ENCODE results near the gene QRICH2.
A peak's percentile ranks its signal among the peaks of the same experiment; 100 is the strongest.

QRICH2 gene

DNA sequence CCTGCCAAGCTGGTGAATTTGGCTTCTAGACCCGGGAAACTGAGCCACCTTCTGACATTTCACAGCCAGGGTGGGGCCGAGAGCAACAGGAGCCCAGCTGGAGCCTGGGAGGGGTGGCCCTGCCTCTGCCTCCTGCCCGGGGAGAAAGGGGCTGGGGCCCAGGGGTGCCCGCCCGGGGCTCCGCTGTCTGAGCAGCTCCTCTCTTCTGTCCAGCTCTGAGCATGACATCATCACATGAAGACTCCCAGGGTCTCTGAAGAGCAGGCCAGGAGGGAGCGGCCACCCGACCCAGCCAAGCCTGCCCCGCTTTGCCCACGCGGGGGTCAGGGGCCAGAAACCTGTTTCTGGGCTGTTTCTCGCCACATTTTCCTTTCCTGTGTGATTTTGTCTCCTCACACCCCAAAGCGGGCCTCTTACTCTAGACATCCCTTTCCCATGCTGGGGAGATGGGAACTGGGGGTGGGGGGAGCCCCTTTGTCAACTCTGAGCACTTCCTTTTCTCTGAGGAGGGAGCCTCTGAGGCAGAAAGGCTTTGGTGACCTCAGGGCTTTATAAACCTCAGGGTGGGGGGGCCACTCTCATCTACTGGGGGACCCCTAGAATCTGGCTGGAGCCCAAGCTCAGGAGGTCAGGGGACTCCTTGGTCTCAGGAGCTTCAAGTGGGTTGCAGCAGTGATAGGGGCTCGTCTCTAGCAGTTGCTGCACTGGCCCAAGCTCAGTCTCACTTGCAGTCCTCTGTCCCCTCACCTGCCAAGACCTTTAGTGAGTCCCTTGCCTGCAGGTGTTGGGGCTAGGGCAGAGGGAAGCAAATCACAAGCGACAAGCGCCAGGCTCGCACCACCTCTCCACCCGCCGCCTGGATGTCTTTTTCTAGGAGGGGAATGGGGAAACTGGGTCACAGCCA lies 35.3 kb downstream of the QRICH2 start:
- H3K36me3 ChIP-seq = peaks cover 33% of the 10 kb centered on the region
- no peak for TF ChIP-seq CTCF (IDR thresholded peaks at IDR 0.05)
- no peaks in the 10 kb centered on the region for H3K27me3 ChIP-seq
- H3K27ac ChIP-seq = peak overlapping the region; percentile 96
- no peaks in the 10 kb centered on the region for H3K9me3 ChIP-seq
- peaks cover 62 to 67% of the 10 kb centered on the region in 2 experiments for H3K4me1 ChIP-seq (ENCODE audit: control insufficient read depth in 1 of 2, insufficient read depth in 1 of 2, low read depth in 1 of 2, low read length in 1 of 2)
- H3K4me3 ChIP-seq (ENCODE audit: low read depth in 1 of 2, low read length in 1 of 2) = peak overlapping the region; percentile 57 to 63

GRCh38 chr17:76271669-76272540 lies 36.2 kb downstream of the QRICH2 start:
- peaks cover 71 to 76% of the 10 kb centered on the region in 2 experiments for H3K4me1 ChIP-seq (ENCODE audit: control insufficient read depth in 1 of 2, insufficient read depth in 1 of 2, low read depth in 1 of 2, low read length in 1 of 2)
- H3K4me3 ChIP-seq (ENCODE audit: low read depth in 1 of 2, low read length in 1 of 2) = peak overlapping the region; percentile 57 to 63
- peaks cover 36% of the 10 kb centered on the region for H3K36me3 ChIP-seq
- no peak for TF ChIP-seq CTCF (IDR thresholded peaks at IDR 0.05)
- no peaks in the 10 kb centered on the region for H3K27me3 ChIP-seq
- peak overlapping the region; percentile 96 for H3K27ac ChIP-seq
- no peaks in the 10 kb centered on the region for H3K9me3 ChIP-seq

GRCh38 chr17:76270770-76271668 lies 37.1 kb downstream of the QRICH2 start:
- peaks cover 36% of the 10 kb centered on the region for H3K36me3 ChIP-seq
- no peaks in the 10 kb centered on the region for H3K9me3 ChIP-seq
- no peaks in the 10 kb centered on the region for H3K27me3 ChIP-seq
- H3K27ac ChIP-seq = peak overlapping the region; percentile 96
- TF ChIP-seq CTCF (IDR thresholded peaks at IDR 0.05) = no peak
- H3K4me3 ChIP-seq (ENCODE audit: low read depth in 1 of 2, low read length in 1 of 2) = peak overlapping the region; percentile 57 to 63
- H3K4me1 ChIP-seq (ENCODE audit: control insufficient read depth in 1 of 2, insufficient read depth in 1 of 2, low read depth in 1 of 2, low read length in 1 of 2) = peaks cover 78 to 79% of the 10 kb centered on the region in 2 experiments

DNA sequence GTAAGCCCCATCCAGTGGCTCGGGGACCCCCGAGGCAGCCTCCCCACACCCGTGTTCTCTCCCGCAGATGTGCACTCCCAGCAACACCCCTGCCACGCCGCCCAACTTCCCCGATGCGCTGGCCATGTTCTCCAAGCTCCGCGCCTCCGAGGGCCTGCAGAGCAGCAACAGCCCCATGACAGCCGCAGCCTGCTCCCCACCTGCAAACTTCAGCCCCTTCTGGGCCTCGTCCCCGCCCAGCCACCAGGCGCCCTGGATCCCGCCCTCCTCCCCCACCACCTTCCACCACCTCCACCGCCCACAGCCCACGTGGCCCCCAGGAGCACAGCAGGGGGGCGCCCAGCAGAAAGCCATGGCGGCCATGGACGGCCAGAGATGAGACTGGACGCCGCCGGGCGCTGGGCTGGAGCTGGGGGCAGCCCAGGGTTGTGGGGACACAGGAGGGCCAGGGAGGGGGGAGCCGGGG lies 37.9 kb downstream of the QRICH2 start:
- Histone ChIP-seq H3K4me3 (ENCODE audit: low read depth in 1 of 2, low read length in 1 of 2) (no peak overlapping the region), H3K27ac (peak overlapping the region; percentile 96), H3K9me3 (no peaks in the 10 kb centered on the region), H3K4me1 (ENCODE audit: control insufficient read depth in 1 of 2, insufficient read depth in 1 of 2, low read depth in 1 of 2, low read length in 1 of 2) (peaks cover 78 to 79% of the 10 kb centered on the region in 2 experiments), H3K36me3 (peaks cover 36% of the 10 kb centered on the region), H3K27me3 (no peaks in the 10 kb centered on the region)
- TF ChIP-seq CTCF (IDR thresholded peaks at IDR 0.05) = no peak
